ENCODE measurements around the gene ETDC. TPM values are rescaled to one million over a fixed set of nuclear protein-coding genes. Genes with fewer than 3 reads are reported as not detected.

ETDC gene
- total and polyA plus RNA-seq, 2 of the 4 experiments (the other 2 are of a cell fraction), result not detected

GRCh38 chrX:135295944-135296305 lies 13.4 kb upstream of the ETDC start:
- Histone ChIP-seq H2BK20ac (ENCODE audit: low read depth, low read length) (no peak overlapping the region), H3K9me3 (ENCODE audit: control insufficient read depth, insufficient read depth, low read length) (no peaks in the 10 kb centered on the region), H3K23ac (ENCODE audit: low read depth, low read length) (no peak overlapping the region), H3K36me3 (ENCODE audit: control insufficient read depth, insufficient read depth, low read length) (no peaks in the 10 kb centered on the region), H2AK9ac (replicated peaks; ENCODE audit: low read depth, low read length, poor library complexity) (no peak overlapping the region), H4K8ac (ENCODE audit: low read depth in 2 of 2, low read length in 2 of 2) (0 out of 4 replicates have a peak overlapping the region, but pooled peaks of 1 of the 2 experiments have one; percentile 25), H3K79me1 (ENCODE audit: low read depth in 1 of 2, low read length in 2 of 2) (no peaks in the 10 kb centered on the region), H3K27me3 (ENCODE audit: control insufficient read depth, insufficient read depth, low read length) (no peaks in the 10 kb centered on the region), H3K14ac (replicated peaks; ENCODE audit: low read depth, low read length) (no peak overlapping the region), H2BK5ac (ENCODE audit: low read depth, low read length, poor library complexity, severe bottlenecking) (no peak overlapping the region), H4K20me1 (ENCODE audit: insufficient read depth, low read length) (no peaks in the 10 kb centered on the region), H2BK15ac (ENCODE audit: low read depth, low read length) (no peak overlapping the region), H3K56ac (ENCODE audit: extremely low read depth, insufficient read depth, low read length) (no peak overlapping the region), H4K91ac (ENCODE audit: insufficient read depth, low read depth, low read length) (no peak overlapping the region), H3K4ac (ENCODE audit: low read depth, low read length) (no peak overlapping the region), H3K4me3 (ENCODE audit: insufficient read depth, low read depth, low read length) (peak overlapping the region; percentile 52), H3K9me1 (ENCODE audit: insufficient read depth, low read length) (no peaks in the 10 kb centered on the region), H2AK5ac (ENCODE audit: low read depth, low read length) (no peak overlapping the region), H3K18ac (ENCODE audit: low read depth, low read length) (no peak overlapping the region), H3K4me2 (ENCODE audit: low read depth, low read length) (peak overlapping the region; percentile 60), H2BK120ac (ENCODE audit: low read depth, low read length) (no peak overlapping the region), H3K4me1 (ENCODE audit: control insufficient read depth, insufficient read depth, low read length) (no peaks in the 10 kb centered on the region), H3K27ac (ENCODE audit: insufficient read depth, low read length) (no peak overlapping the region), H3K9ac (ENCODE audit: low read depth, low read length) (no peak overlapping the region), H4K5ac (ENCODE audit: low read depth, low read length) (no peak overlapping the region), H2AFZ (replicated peaks; ENCODE audit: low read length, poor library complexity) (peak overlapping the region; percentile 78)
- BruUV-seq (replicated peaks), result no TSS peak
- dilution Hi-C loops (cut with HindIII; ENCODE audit: low sequenced_read_pairs, unreplicated experiment) (no loop called here), in situ Hi-C loops (cut with MboI; ENCODE audit: low sequenced_read_pairs) (no loop called here), intact Hi-C loops (cut with micrococcal nuclease) (no loop called here)
- no peak for ATAC-seq (ENCODE audit: low read depth)
- ChIA-PET CTCF (interaction anchor here (0.7 to 1.2 kb wide), 2 partner anchors 10 to 14 kb away, joined by 3 read pairs; no protein-coding TSS in a partner anchor), POLR2A (ENCODE audit: unreplicated experiment) (no interaction called here)
- TF ChIP-seq FOS (IDR thresholded peaks at IDR 0.05; ENCODE audit: low read depth, low read length) (no peak), POLR2A (IDR thresholded peaks at IDR 0.05; ENCODE audit: low read depth, low read length) (no peak), RAD21 (IDR thresholded peaks at IDR 0.05; ENCODE audit: low read length) (no peak), USF2 (IDR thresholded peaks at IDR 0.05; ENCODE audit: low read depth, low read length) (no peak), BHLHE40 (IDR thresholded peaks at IDR 0.05; ENCODE audit: low read depth, low read length) (no peak), RCOR1 (IDR thresholded peaks at IDR 0.05; ENCODE audit: insufficient replicate concordance, low read length) (no peak), CEBPB (IDR thresholded peaks at IDR 0.05; ENCODE audit: low read depth, low read length) (no peak), ELK1 (IDR thresholded peaks at IDR 0.05; ENCODE audit: borderline replicate concordance, low read depth, low read length) (no peak), RFX5 (IDR thresholded peaks at IDR 0.05; ENCODE audit: low read depth, low read length) (no peak), CTCF (conservative IDR thresholded peaks at IDR 0.05; ENCODE audit: low read depth, low read length) (no peak), MXI1 (IDR thresholded peaks at IDR 0.05; ENCODE audit: borderline replicate concordance, low read depth, low read length) (no peak), CHD1 (IDR thresholded peaks at IDR 0.05; ENCODE audit: low read depth, low read length) (no peak), NFE2L2 (IDR thresholded peaks at IDR 0.05; ENCODE audit: low read depth, low read length) (no peak), MAZ (IDR thresholded peaks at IDR 0.05; ENCODE audit: borderline replicate concordance, low read depth, low read length) (no peak), SMC3 (IDR thresholded peaks at IDR 0.05; ENCODE audit: low read depth, low read length) (no peak), MAFK (IDR thresholded peaks at IDR 0.05; ENCODE audit: low read depth, low read length) (no peak)
- no peak for DNase-seq
- WGBS, 2 experiments (ENCODE audit: extremely low coverage in 2 of 2, insufficient read length in 1 of 2), result 51% methylated on average over 3 of the region's 10 CpGs; no CpG with 5 or more reads in 1 of the 2 experiments
